ENCODE results near the gene GPBP1L1.
A peak's percentile ranks its signal among the peaks of the same experiment; 100 is the strongest.

The GPBP1L1 gene

DNA sequence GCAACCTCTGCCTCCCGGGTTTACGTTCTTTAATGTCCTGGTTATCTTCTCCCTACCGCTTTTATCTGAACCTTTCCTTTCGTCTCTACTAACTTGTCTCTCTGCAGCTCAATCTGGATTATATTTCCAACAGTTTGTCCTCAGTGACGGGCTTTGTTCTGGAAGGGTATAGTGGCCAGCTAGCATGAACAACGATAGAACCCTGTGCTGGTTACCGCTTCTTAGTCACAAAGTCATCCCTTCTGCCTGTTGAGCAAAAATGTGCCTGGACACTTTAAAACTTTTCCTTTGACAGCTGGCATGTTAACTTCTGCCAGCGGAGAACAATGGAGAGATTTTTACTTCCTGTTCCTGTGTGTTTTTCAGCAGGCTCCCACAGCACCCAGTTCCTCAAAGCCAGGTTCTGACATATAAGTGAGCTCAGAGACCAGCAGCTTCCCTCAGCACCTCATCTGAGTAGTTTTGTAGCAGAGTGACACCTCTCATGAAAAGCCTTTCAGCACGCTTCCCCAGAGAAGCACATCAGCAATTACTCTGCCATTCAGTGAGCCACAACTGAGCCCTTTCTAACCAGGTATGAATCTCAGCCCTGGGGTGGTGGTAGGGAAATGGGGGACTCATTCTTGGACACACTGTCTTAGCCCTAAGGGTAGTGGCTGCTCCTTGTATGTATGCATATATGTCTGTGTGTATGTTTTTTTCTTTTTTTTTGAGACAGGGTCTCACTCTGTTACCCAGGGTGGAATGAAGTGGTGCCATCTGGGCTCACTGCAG, 38.9 kb downstream of the GPBP1L1 start:
- Histone ChIP-seq H3K4me1 (ENCODE audit: insufficient read depth, low read length, poor library complexity, severe bottlenecking) (no peaks in the 10 kb centered on the region), H3K9ac (ENCODE audit: low read depth, low read length, poor library complexity, severe bottlenecking) (no peak overlapping the region), H3K36me3 (ENCODE audit: insufficient read depth, low read length) (peaks cover 67% of the 10 kb centered on the region), H3K79me2 (ENCODE audit: insufficient read depth, low read length) (peaks cover 11% of the 10 kb centered on the region; the same call in 1 of the 2 replicates), H3K4me3 (ENCODE audit: low read length, poor library complexity, severe bottlenecking) (no peak overlapping the region), H3K9me2 (replicated peaks; ENCODE audit: low read depth, low read length) (no peaks in the 10 kb centered on the region), H4K20me1 (ENCODE audit: insufficient read depth, low read length, poor library complexity, severe bottlenecking) (peaks cover 15% of the 10 kb centered on the region), H3K4me2 (ENCODE audit: low read depth, low read length, poor library complexity, severe bottlenecking) (no peak overlapping the region), H3F3A (ENCODE audit: low read depth) (no peaks in the 10 kb centered on the region), H3K9me3 (ENCODE audit: insufficient read depth, low read depth, low read length) (no peaks in the 10 kb centered on the region), H3K27me3 (ENCODE audit: insufficient read depth, low read length, poor library complexity, severe bottlenecking) (no peaks in the 10 kb centered on the region), H2AFZ (ENCODE audit: low read length) (no peak overlapping the region)
- no peak for TF ChIP-seq EZH2phosphoT487 (IDR thresholded peaks at IDR 0.05; ENCODE audit: borderline replicate concordance)
- TF ChIP-seq, protein P1, sequence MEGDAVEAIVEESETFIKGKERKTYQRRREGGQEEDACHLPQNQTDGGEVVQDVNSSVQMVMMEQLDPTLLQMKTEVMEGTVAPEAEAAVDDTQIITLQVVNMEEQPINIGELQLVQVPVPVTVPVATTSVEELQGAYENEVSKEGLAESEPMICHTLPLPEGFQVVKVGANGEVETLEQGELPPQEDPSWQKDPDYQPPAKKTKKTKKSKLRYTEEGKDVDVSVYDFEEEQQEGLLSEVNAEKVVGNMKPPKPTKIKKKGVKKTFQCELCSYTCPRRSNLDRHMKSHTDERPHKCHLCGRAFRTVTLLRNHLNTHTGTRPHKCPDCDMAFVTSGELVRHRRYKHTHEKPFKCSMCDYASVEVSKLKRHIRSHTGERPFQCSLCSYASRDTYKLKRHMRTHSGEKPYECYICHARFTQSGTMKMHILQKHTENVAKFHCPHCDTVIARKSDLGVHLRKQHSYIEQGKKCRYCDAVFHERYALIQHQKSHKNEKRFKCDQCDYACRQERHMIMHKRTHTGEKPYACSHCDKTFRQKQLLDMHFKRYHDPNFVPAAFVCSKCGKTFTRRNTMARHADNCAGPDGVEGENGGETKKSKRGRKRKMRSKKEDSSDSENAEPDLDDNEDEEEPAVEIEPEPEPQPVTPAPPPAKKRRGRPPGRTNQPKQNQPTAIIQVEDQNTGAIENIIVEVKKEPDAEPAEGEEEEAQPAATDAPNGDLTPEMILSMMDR (conservative IDR thresholded peaks at IDR 0.05; ENCODE audit: low read length), result no peak

DNA sequence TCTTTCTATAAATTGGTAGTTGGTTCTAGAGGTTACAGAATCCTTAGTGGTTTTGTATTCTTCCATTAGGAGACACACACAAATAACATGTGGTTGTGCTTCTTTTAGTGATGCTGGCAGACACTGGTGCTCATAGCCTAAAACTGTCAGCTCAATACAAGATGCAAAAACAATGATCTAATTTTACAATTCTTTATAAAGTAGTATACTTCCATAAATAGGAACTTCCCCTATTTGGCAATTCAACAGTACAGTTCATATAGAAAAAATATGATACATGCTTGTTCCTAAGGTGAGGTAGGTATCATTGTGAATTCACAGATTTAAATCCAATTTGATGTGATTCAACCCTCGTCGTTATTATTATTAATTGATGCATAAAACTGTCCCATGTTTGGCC, 41.7 kb downstream of the GPBP1L1 start:
- no peak overlapping the region for H2AFZ ChIP-seq (ENCODE audit: low read length)
- peaks cover 65% of the 10 kb centered on the region; the same call in 1 of the 2 replicates for H3K36me3 ChIP-seq (ENCODE audit: insufficient read depth, low read length)
- H3F3A ChIP-seq (ENCODE audit: low read depth), result no peaks in the 10 kb centered on the region
- H3K4me2 ChIP-seq (ENCODE audit: low read depth, low read length, poor library complexity, severe bottlenecking), result no peak overlapping the region
- H3K4me1 ChIP-seq (ENCODE audit: insufficient read depth, low read length, poor library complexity, severe bottlenecking), result no peaks in the 10 kb centered on the region
- H3K9ac ChIP-seq (ENCODE audit: low read depth, low read length, poor library complexity, severe bottlenecking), result no peak overlapping the region
- peaks cover 11% of the 10 kb centered on the region; the same call in 1 of the 2 replicates for H3K79me2 ChIP-seq (ENCODE audit: insufficient read depth, low read length)
- no peak overlapping the region for H3K4me3 ChIP-seq (ENCODE audit: low read length, poor library complexity, severe bottlenecking)
- H4K20me1 ChIP-seq (ENCODE audit: insufficient read depth, low read length, poor library complexity, severe bottlenecking), result peaks cover 5% of the 10 kb centered on the region
- TF ChIP-seq, protein P1 (conservative IDR thresholded peaks at IDR 0.05; ENCODE audit: low read length), result no peak
- TF ChIP-seq EZH2phosphoT487 (IDR thresholded peaks at IDR 0.05; ENCODE audit: borderline replicate concordance), result no peak
- H3K9me2 ChIP-seq (replicated peaks; ENCODE audit: low read depth, low read length), result no peaks in the 10 kb centered on the region
- no peaks in the 10 kb centered on the region for H3K27me3 ChIP-seq (ENCODE audit: insufficient read depth, low read length, poor library complexity, severe bottlenecking)
- no peaks in the 10 kb centered on the region for H3K9me3 ChIP-seq (ENCODE audit: insufficient read depth, low read depth, low read length)

DNA sequence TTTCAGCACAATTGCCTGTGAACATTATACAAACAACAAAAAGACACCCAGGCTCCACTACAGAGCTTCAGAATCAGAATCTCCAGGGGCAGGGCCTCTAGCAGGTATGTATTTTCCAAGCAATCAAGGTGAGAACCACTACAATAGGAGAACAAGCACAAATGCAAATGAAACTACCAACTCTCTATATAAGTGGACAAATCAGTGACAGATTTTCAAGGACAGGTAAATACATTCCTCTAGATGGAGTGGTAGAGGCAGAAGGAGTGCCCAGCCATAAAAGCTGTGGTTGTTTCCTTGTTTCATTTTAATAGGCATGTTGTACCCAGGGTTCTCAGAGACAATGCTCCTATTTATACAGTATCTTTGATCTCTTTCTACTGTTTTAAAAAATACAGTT, 42.4 kb downstream of the GPBP1L1 start:
- H3K36me3 ChIP-seq (ENCODE audit: insufficient read depth, low read length), result peaks cover 63% of the 10 kb centered on the region
- no peaks in the 10 kb centered on the region for H3K27me3 ChIP-seq (ENCODE audit: insufficient read depth, low read length, poor library complexity, severe bottlenecking)
- TF ChIP-seq, protein P1 (conservative IDR thresholded peaks at IDR 0.05; ENCODE audit: low read length), result peak; percentile 51
- no peak for TF ChIP-seq EZH2phosphoT487 (IDR thresholded peaks at IDR 0.05; ENCODE audit: borderline replicate concordance)
- no peaks in the 10 kb centered on the region for H3K4me1 ChIP-seq (ENCODE audit: insufficient read depth, low read length, poor library complexity, severe bottlenecking)
- H3K9ac ChIP-seq (ENCODE audit: low read depth, low read length, poor library complexity, severe bottlenecking), result no peak overlapping the region
- no peak overlapping the region for H3K4me2 ChIP-seq (ENCODE audit: low read depth, low read length, poor library complexity, severe bottlenecking)
- H3K4me3 ChIP-seq (ENCODE audit: low read length, poor library complexity, severe bottlenecking), result no peak overlapping the region
- H3K79me2 ChIP-seq (ENCODE audit: insufficient read depth, low read length), result peaks cover 10% of the 10 kb centered on the region; the same call in 1 of the 2 replicates
- no peaks in the 10 kb centered on the region for H3F3A ChIP-seq (ENCODE audit: low read depth)
- peaks cover 4% of the 10 kb centered on the region for H4K20me1 ChIP-seq (ENCODE audit: insufficient read depth, low read length, poor library complexity, severe bottlenecking)
- no peaks in the 10 kb centered on the region for H3K9me3 ChIP-seq (ENCODE audit: insufficient read depth, low read depth, low read length)
- H2AFZ ChIP-seq (ENCODE audit: low read length), result no peak overlapping the region
- H3K9me2 ChIP-seq (replicated peaks; ENCODE audit: low read depth, low read length), result no peaks in the 10 kb centered on the region
